ENCODE results near the gene SCYGR4.

- TF ChIP-seq CTCF (IDR thresholded peaks at IDR 0.05) (no peak), POLR2A (IDR thresholded peaks at IDR 0.05; ENCODE audit: low read depth) (no peak)
These were observed 7.2 kb upstream of the SCYGR4 start for GRCh38 chr2:227610123-227610522.

All from esophagus muscularis mucosa (tissue), 3 donors.